ENCODE measurements around the gene IFT43. TPM values are rescaled to one million over a fixed set of nuclear protein-coding genes. Genes with fewer than 3 reads are reported as not detected.

The IFT43 gene
- total RNA-seq, 2 experiments from 2014 or later, result 7.6 to 10.4 TPM

DNA sequence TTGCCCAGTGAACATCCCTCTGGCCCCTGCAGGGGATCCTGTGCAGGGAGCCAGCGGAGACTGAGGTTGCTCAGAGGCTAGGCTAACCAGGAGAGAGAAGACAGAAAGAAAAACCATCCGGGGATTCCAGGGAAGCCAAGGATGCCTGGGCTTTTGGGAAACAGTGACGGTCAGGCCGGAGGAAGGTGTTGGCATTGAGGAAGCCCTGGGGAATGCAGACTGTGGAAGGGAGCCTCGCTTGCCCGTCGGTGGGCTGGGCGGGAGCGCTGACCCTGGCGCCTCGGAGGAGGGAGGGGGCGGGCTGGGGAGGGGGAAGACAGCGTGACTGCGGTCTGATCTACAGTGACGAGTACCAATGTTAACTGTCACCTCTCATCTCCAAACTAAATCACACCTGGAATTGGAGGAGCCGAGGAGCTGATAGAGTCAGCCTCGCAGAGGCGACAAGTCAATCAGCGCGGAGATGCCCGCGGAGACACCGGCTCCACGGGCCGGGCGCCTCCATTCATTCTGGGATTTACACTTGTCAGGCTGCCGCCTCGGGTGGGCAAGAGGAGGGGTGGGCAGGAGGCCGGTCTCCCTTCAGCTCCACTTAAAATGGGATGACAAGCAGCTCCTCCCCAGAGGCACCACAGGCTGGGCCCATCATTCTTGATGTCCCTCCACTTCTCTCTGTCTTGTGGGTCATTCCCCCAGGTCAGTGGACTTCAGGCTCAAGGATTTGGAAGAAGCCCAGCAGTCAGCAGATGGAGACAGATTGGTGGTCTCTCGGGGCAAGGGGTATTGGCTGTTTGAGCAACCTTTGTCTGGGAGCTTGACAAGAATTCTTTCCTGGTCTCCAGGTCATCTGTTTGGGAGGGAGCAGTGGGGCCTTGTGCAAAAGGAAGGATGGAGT, 145.8 kb downstream of the IFT43 start:
- POLR2A ChIA-PET, result interaction anchor here (0.8 kb wide), 1 partner anchor 9 kb away, joined by 3 read pairs; no protein-coding TSS in a partner anchor
- TF ChIP-seq, protein P1, sequence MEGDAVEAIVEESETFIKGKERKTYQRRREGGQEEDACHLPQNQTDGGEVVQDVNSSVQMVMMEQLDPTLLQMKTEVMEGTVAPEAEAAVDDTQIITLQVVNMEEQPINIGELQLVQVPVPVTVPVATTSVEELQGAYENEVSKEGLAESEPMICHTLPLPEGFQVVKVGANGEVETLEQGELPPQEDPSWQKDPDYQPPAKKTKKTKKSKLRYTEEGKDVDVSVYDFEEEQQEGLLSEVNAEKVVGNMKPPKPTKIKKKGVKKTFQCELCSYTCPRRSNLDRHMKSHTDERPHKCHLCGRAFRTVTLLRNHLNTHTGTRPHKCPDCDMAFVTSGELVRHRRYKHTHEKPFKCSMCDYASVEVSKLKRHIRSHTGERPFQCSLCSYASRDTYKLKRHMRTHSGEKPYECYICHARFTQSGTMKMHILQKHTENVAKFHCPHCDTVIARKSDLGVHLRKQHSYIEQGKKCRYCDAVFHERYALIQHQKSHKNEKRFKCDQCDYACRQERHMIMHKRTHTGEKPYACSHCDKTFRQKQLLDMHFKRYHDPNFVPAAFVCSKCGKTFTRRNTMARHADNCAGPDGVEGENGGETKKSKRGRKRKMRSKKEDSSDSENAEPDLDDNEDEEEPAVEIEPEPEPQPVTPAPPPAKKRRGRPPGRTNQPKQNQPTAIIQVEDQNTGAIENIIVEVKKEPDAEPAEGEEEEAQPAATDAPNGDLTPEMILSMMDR (IDR thresholded peaks at IDR 0.05), result no peak
- no peaks in the 10 kb centered on the region for H3K36me3 Mint-ChIP-seq (ENCODE audit: low read depth)
- CTCF ChIA-PET, result no interaction called here
- H3K4me1 Mint-ChIP-seq (ENCODE audit: low read depth), result no peaks in the 10 kb centered on the region
- DNase-seq, result no peak
- H3K27me3 Mint-ChIP-seq, result peaks cover 47% of the 10 kb centered on the region
- H3K27ac Mint-ChIP-seq, result no peak overlapping the region
- no peaks in the 10 kb centered on the region for H3K9me3 Mint-ChIP-seq
- intact Hi-C loops (cut with micrococcal nuclease), result no loop called here
- no peak for ATAC-seq
- H3K4me3 Mint-ChIP-seq, result no peak overlapping the region

DNA sequence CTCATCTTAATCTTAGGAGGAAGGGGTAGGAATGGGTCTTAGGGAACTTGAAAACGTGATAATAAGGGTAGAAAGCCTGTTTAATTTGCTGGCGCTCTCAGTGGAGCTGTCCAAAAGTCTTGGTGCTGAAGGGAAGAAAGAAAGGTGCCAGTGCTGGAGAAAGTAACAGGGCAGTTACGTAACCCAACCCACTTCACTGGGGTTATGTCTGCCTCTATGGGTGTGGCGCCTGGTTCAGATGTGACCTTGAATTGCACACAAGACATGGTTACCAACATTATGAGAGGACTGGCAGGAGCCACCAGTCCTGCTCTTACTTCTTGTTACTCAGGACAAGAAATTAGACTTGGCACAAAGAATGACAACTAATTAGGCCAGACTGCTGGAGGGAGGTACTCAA, 147.5 kb downstream of the IFT43 start:
- no peaks in the 10 kb centered on the region for H3K36me3 Mint-ChIP-seq (ENCODE audit: low read depth)
- peaks cover 52% of the 10 kb centered on the region for H3K27me3 Mint-ChIP-seq
- no peak for ATAC-seq
- ChIA-PET POLR2A (interaction anchor here (1.1 kb wide), 1 partner anchor 14 kb away, joined by 4 read pairs; no protein-coding TSS in a partner anchor), CTCF (no interaction called here)
- DNase-seq, result peak; percentile 15
- H3K4me1 Mint-ChIP-seq (ENCODE audit: low read depth), result peaks cover 2% of the 10 kb centered on the region
- H3K4me3 Mint-ChIP-seq, result no peak overlapping the region
- no peak overlapping the region for H3K27ac Mint-ChIP-seq
- TF ChIP-seq, protein P1 (IDR thresholded peaks at IDR 0.05), result no peak
- no peaks in the 10 kb centered on the region for H3K9me3 Mint-ChIP-seq
- intact Hi-C loops (cut with micrococcal nuclease), result no loop called here

Other genes starting within 250 kb of the IFT43 start
- gene TGFB3, start 3.8 kb upstream of the IFT43 start, total RNA-seq, result 1 to 10 TPM; 3.4 to 4.2 TPM
- 10 to 100 TPM; 54.0 to 58.2 TPM for gene GPATCH2L, start 166.2 kb downstream of the IFT43 start, total RNA-seq

Measured in activated CD8-positive, alpha-beta T cell treated with anti-CD3 and anti-CD28 coated beads for 36 hours (primary cell).